HS-5 (cell line): ENCODE results near the gene RPTOR.
A peak's percentile ranks its signal among the peaks of the same experiment; 100 is the strongest.
"Not testable (repeated sequence)": the region's sequence is repeated elsewhere in the genome, so short reads cannot be mapped to it uniquely, and the experiment has no call there.

Experiments
- DNase-seq: peaks from one replicate; pipeline ENCODE4 v3.0.0-alpha.2; 2012; ENCODE audit warnings: low read depth

Gene RPTOR

GRCh38 chr17:80799538-80800480 lies 255.2 kb downstream of the RPTOR start:
- no peak for DNase-seq

DNA sequence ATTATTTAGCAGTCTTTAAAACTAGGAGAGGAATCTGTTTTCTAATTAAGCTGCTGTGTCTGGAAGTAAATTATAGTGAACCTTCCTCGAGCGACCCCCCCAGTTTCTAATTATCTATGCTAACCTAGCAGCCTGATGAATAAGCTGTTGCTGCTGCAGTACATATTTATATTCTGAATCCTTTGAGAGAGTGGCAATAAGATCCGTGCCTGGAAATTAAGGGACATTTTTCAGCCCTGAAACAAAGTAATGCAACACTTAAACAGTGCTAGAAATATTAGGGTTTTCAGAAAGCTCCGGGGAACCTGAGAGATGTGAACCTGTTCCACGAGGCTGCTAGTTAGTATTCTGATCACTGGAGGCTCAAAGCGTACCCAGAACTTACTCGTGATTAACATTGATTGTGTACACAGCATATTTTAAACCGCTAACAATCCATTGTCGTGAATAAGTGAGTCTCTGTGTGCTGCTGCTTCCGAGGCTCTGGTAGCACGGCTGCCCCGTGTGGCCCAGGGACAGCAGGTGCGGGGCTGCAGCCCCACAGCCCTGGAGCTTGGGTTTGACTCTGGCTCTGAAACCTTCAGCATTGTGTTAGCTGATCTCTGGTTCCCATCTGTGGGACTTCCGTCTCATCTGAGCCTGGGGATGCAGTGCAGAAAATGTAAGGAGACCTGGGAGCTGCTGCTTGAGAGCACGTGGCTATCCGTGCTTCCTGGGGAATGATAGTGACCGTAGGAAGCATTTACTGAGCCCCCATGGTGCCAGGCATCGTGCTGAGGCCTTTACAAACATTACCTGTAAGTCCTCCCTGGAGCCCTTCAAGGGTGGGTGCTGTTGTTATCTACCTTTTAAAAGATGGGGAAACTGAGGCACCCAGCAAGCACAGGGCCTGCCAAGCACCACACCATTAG lies 256.1 kb downstream of the RPTOR start:
- no peak for DNase-seq

GRCh38 chr17:80802626-80803450 lies 258.2 kb downstream of the RPTOR start:
- no peak for DNase-seq

DNA sequence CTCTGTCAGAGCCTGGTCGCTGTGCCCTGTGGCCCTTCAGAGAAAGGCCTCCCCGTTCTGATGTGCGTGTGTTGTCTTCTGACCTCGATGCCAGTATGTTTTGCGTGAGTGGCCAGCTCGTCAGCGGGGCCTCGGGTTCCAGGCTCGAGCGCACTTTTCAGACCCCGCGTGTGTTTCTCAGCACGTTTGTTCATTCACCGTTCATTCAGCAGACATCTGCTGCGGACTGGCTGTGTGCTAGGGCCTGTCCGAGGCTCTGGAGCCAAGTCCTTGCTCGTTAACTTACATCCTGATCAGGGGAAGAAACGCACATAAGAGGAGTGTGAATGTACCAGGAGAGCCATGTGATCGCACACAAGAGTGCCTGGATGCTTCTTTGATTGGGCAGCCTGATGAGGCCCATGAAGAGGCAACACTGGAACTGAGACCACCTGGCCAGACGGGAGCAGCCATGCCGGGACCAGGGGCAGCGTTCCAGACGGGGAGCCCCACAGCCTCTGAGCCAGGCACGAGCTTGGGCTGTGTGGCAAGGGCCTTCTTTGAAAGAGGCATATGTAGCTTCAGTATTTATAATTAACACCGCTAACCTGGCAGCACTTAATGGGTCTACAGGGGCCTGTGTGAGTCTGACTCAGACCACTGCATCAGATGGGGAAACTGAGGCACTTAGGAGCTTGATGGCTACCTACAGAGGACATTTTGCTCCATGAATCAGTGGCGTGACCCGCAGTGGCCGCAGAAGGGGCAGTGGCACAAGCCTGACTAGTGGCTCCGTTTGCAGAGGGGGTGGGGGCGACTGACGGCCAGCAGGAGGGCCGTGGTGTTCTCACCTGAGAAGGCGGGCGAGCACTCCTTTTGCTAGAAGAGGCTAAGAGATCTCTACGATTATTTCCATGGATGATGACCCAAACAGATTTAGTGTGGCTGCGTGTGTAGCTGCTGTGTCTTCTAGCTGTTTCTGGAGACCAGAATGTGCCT lies 259.1 kb downstream of the RPTOR start:
- DNase-seq: no peak

GRCh38 chr17:80804466-80804865 lies 259.8 kb downstream of the RPTOR start:
- no peak for DNase-seq

DNA sequence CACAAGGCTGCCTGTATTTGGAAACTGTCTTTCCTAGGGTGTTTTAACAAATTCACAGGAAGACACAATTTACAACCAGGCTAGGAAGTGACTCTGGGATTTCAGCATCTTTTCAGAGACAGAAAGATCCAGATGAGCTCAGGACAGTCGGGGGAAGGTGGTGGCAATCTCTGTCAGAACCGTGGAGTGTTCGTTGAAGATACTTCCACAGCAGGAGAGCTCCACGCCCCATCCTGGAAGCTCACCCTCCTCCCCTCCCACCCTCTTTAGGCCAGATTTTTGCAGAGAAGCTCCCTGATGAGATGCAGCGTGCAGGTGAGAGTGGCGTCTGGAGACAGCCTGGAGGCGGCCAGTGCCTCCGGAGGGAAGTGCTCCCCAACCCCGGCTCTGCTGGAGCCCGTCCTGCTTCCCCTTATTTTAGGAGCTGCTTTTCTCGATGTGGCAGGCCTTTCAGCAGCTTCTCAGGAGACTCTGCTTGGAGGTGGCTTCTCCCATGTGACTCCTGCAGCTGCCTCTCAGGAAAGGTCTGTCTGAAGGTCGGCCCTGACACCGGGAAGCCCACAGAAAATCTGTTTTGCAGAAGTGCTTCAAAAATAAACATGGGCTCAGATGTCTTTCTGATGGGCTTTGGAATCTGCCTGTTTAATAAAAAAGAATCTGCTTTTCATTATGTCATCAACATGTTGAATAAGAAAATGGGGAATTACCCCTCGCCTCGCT lies 260.6 kb downstream of the RPTOR start:
- no peak for DNase-seq

DNA sequence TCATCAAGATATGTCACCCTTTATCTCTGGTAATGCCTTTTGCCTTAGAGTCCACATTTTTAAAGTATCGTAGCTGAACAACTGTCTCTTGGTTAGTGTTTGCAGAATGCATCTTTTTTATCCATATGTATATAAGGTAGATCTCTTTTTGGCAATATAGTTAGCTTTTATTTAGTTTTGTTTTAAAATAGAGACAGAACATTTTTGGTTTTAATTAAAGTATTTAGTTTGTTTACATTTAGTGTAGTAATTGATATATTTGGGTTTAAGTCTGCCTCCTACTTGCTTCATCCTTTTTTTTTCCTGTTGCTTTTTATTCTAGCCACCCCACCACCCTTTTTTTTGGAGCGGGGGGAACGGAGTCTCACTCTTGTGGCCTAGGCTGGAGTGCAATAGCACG lies 262.4 kb downstream of the RPTOR start:
- DNase-seq: no peak

- DNase-seq: no peak
Observed at GRCh38 chr17:80807882-80808281, 263.2 kb downstream of the RPTOR start.

- no peak for DNase-seq
Observed at GRCh38 chr17:80811181-80812105, 266.8 kb downstream of the RPTOR start.

GRCh38 chr17:80812362-80813088 lies 267.9 kb downstream of the RPTOR start:
- DNase-seq: no peak

- DNase-seq: no peak
Observed at GRCh38 chr17:80813318-80813717, 268.7 kb downstream of the RPTOR start.

GRCh38 chr17:80814491-80814890 lies 269.9 kb downstream of the RPTOR start:
- no peak for DNase-seq

GRCh38 chr17:80815151-80815681 lies 270.6 kb downstream of the RPTOR start:
- no peak for DNase-seq

GRCh38 chr17:80815718-80816117 lies 271.1 kb downstream of the RPTOR start:
- DNase-seq: not testable (repeated sequence)

DNA sequence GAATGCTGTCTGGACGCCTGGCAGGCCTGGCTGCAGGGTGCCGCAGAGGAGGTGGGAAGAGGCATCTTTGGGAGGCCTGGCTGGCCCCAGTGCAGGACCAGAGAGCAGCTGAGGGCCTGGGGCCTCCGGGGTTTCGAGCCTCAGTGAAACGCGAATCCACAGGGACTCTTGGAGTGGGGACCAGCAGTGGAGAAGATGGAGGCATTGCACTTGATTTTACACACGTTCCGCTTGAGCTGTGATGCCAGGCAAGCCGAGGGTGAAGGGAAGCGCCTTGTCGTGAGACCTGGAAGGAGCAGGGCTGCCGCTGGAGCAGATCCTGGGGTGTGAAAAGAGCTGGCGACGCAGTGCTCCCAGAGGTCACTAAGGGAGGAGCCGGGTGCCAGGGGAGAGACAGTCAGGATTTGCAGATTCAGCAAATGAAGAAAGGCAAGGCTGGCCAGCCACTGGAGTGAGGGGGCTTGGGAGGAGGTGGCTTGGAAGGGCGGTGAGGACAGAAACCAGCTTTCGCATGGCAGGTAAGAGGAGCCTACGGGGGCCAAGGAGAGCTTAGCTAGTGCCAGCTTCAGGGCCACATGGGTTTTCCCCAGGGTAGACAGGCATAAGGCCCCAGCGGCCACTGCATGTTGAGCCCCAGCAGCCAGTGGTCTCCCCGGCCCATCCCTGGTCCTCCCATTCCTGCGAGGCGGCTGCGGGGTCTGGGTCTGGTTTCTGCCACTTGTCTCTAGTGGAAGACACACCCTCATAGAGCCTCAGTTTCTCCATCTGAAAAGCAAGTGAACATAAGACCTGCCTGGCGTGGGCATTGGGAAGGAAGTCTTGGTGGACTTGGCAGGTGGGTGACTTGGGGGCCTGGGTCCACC lies 271.8 kb downstream of the RPTOR start:
- no peak for DNase-seq

DNA sequence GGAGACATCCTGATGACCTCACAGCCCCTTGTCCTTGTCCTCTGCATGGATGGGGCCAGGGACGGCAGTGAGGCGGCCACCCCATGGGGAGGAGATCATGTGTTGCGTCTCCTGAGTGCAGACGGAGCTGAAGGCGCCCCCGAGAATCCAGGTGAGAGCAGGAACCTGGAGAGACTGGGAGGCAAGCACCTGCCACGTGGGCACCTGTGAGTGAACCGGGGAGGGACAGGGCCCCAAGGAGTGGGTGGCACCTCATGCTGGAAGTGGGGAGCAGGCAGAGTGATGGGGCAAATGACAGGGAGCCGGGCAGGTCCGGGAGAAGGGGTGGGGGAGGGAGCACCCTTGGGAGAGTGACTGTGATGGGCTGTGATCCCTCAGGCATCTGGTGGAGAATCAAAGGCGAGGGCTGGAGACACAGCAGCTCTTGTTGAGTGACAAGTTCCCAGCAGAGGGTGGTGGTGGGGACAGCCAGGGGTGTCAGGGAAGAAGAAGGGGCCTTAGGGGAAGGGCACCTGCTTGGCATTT lies 272.7 kb downstream of the RPTOR start:
- no peak for DNase-seq

DNA sequence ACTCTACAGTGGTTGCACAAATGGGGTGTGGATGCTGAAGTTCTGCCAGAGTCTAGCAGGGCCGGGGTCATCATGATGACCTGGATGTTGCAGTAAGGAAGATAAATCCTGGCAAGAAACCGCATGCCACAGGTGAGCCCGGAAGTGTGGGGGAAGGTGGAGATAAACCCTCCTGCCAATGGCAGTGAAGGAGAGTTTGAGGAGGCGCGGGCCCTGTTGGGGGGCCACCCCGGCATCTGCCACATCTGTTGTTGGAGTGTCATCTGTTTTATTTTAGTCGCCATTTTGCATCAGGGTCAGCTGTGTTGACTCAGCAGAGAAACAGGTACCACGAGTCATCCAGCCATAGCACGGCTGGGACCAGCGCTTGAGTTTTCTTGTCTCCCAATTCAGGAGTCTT lies 273.2 kb downstream of the RPTOR start:
- peak; percentile 13 for DNase-seq
